Measurements from ENCODE around the gene NTF3. TPM values are rescaled to one million over a fixed set of nuclear protein-coding genes. Genes with fewer than 3 reads are reported as not detected.

The NTF3 gene
- total and polyA plus RNA-seq, 7 donors: 0.16 to 0.62 (median 0.29) TPM

GRCh38 chr12:5402009-5402935, 29.6 kb upstream of the NTF3 start:
- Histone ChIP-seq H3K4me1 (no peaks in the 10 kb centered on the region), H3K9me3 (no peaks in the 10 kb centered on the region), H3K36me3 (ENCODE audit: insufficient read depth in 1 of 2, low read depth in 1 of 2) (no peaks in the 10 kb centered on the region), H3K27me3 (ENCODE audit: insufficient read depth in 3 of 3, low read length in 2 of 3) (peaks cover 0 to 3% (median 0%) of the 10 kb centered on the region in 3 donors), H3K27ac (no peak overlapping the region), H3K4me3 (no peak overlapping the region)
- intact Hi-C loops (cut with DNase I): no loop called here
- ATAC-seq (no peak), DNase-seq (no peak)
- TF ChIP-seq CTCF (IDR thresholded peaks at IDR 0.05): no peak
- 59 to 75% (median 61%) methylated on average over 8 of the region's 8 CpGs for WGBS, 3 donors

GRCh38 chr12:5403411-5403810, 28.5 kb upstream of the NTF3 start:
- 75 to 83% (median 80%) methylated on average over 3 of the region's 3 CpGs for WGBS, 3 donors
- Histone ChIP-seq H3K9me3 (no peaks in the 10 kb centered on the region), H3K27ac (no peak overlapping the region), H3K36me3 (ENCODE audit: insufficient read depth in 1 of 2, low read depth in 1 of 2) (no peaks in the 10 kb centered on the region), H3K27me3 (ENCODE audit: insufficient read depth in 3 of 3, low read length in 2 of 3) (peaks cover 0 to 3% (median 0%) of the 10 kb centered on the region in 3 donors), H3K4me1 (no peaks in the 10 kb centered on the region), H3K4me3 (no peak overlapping the region)
- intact Hi-C loops (cut with DNase I): no loop called here
- no peak for ATAC-seq
- no peak for DNase-seq
- TF ChIP-seq CTCF (IDR thresholded peaks at IDR 0.05): no peak

- peaks cover 7% of the 10 kb centered on the region for H3K9me3 ChIP-seq
- no peaks in the 10 kb centered on the region for H3K36me3 ChIP-seq (ENCODE audit: insufficient read depth in 1 of 2, low read depth in 1 of 2)
- 39 to 50% (median 41%) methylated on average over 6 of the region's 6 CpGs for WGBS, 3 donors
- TF ChIP-seq CTCF (IDR thresholded peaks at IDR 0.05): no peak
- DNase-seq (no peak), ATAC-seq (no peak)
- intact Hi-C loops (cut with DNase I): no loop called here
- H3K4me3 ChIP-seq: no peak overlapping the region
- H3K27ac ChIP-seq: no peak overlapping the region
- peaks cover 0 to 3% (median 0%) of the 10 kb centered on the region in 3 donors for H3K27me3 ChIP-seq (ENCODE audit: insufficient read depth in 3 of 3, low read length in 2 of 3)
- no peaks in the 10 kb centered on the region for H3K4me1 ChIP-seq
Measured at GRCh38 chr12:5407034-5407856, 24.7 kb upstream of the NTF3 start.

- Histone ChIP-seq H3K27me3 (ENCODE audit: insufficient read depth in 3 of 3, low read length in 2 of 3) (peaks cover 0 to 4% (median 0%) of the 10 kb centered on the region in 3 donors), H3K27ac (no peak overlapping the region), H3K4me1 (no peaks in the 10 kb centered on the region), H3K36me3 (ENCODE audit: insufficient read depth in 1 of 2, low read depth in 1 of 2) (no peaks in the 10 kb centered on the region), H3K4me3 (no peak overlapping the region), H3K9me3 (peaks cover 7% of the 10 kb centered on the region)
- WGBS, 3 donors: 52 to 67% (median 62%) methylated on average over 1 of the region's 1 CpG
- TF ChIP-seq CTCF (IDR thresholded peaks at IDR 0.05): no peak
- DNase-seq (no peak), ATAC-seq (no peak)
- intact Hi-C loops (cut with DNase I): no loop called here
Measured at GRCh38 chr12:5409619-5410018, 22.3 kb upstream of the NTF3 start.

All from psoas muscle (tissue), 8 donors.